Measurements from ENCODE around the gene SH2D1B.

The SH2D1B gene

GRCh38 chr1:162387226-162388082, 24.5 kb downstream of the SH2D1B start:
- no peak overlapping the region for H2AFZ ChIP-seq (ENCODE audit: low read length)
- H3K23ac ChIP-seq (ENCODE audit: low read depth, low read length, poor library complexity): no peak overlapping the region
- H4K8ac ChIP-seq (ENCODE audit: low read depth, low read length): no peak overlapping the region
- no peak overlapping the region for H2BK5ac ChIP-seq (ENCODE audit: low read length)
- H2BK120ac ChIP-seq (ENCODE audit: low read depth, low read length): no peak overlapping the region
- H4K91ac ChIP-seq (ENCODE audit: low read depth, low read length, poor library complexity): no peak overlapping the region
- H3K27me3 ChIP-seq (ENCODE audit: control insufficient read depth in 3 of 3, insufficient read depth in 3 of 3, low read depth in 1 of 3, low read length in 3 of 3): no peaks in the 10 kb centered on the region
- no peak overlapping the region for H2BK15ac ChIP-seq (ENCODE audit: low read length)
- H3K4me2 ChIP-seq (ENCODE audit: insufficient read depth, low read length, poor library complexity, severe bottlenecking): no peak overlapping the region
- no peak overlapping the region for H2BK12ac ChIP-seq (ENCODE audit: low read length)
- peaks cover 0 to 33% of the 10 kb centered on the region in 2 donors for H3K36me3 ChIP-seq (replicated peaks in 1 of 2; ENCODE audit: control insufficient read depth in 2 of 2, insufficient read depth in 2 of 2, low read length in 2 of 2)
- no peaks in the 10 kb centered on the region for H3K9me3 ChIP-seq (replicated peaks in 1 of 2; ENCODE audit: control insufficient read depth in 2 of 2, insufficient read depth in 1 of 2, low read depth in 1 of 2, low read length in 2 of 2)
- no peaks in the 10 kb centered on the region for H3K79me1 ChIP-seq (ENCODE audit: low read depth, low read length)
- no peak overlapping the region for H2AK5ac ChIP-seq (ENCODE audit: low read depth, low read length)
- H3K14ac ChIP-seq (ENCODE audit: low read length): no peak overlapping the region
- H3K4ac ChIP-seq (ENCODE audit: low read length): no peak overlapping the region
- peaks cover 38 to 49% of the 10 kb centered on the region in 2 donors for H3K4me1 ChIP-seq (ENCODE audit: control insufficient read depth in 2 of 2, insufficient read depth in 1 of 2, low read depth in 1 of 2, low read length in 2 of 2)
- no peak for DNase-seq (ENCODE audit: low spot score)
- WGBS, 2 donors (ENCODE audit: extremely low coverage in 2 of 2, insufficient read length in 2 of 2, insufficient replicate concordance in 1 of 2): no CpG with 5 or more reads among the region's 20 CpGs
- no peak overlapping the region for H3K4me3 ChIP-seq (ENCODE audit: low read length in 2 of 2)
- H3K9ac ChIP-seq (ENCODE audit: low read depth, low read length, poor library complexity): no peak overlapping the region
- H3K27ac ChIP-seq (replicated peaks; ENCODE audit: low read length): peak overlapping the region; percentile 1
- H3K18ac ChIP-seq (ENCODE audit: low read length): peak overlapping the region; percentile 9

DNA sequence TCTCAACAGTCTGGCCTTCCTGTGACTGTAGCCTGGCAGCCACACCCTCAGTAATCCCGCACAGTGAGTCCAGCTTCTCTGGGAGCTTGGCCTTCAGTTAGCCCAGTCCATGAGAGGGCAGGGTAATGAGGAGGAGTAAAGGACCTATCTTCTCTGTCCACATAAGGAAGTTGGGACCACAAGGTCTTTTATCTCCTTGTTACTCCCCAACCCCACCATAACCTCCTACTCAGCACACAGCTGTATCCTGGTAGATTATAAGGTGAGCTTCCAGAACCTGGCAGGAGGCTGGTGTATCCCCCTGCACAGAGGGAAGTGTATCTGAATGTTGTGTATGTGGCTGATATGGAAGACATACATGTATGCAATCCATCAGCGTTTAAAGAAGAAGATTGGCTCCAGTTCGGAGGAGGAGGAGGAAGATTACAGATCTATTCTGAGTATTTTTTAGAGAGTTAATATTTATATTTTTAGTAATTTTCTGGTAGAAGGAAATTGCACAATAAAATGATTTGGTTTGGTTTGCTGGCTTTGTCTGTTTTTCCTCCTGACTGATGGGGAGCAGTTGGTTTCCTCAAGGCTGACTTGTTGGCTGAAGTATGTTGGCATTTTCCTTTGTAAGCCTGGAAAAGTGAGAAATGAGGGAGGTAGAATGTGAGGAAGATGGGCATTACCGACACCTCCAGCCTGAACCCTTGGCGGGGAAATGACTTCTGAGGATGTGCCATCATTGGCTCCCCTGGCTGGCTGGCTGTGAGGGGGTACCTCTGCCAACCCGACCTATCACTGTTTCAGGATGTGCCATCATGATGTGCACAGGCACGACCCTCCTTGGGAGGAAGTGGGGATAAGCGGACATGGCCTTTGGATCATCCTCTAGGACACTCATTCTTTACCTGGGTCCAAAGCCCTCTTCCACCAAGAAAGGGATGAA, 25.4 kb downstream of the SH2D1B start:
- Histone ChIP-seq H2AK5ac (ENCODE audit: low read depth, low read length) (peak overlapping the region; percentile 22), H3K27me3 (ENCODE audit: control insufficient read depth in 3 of 3, insufficient read depth in 3 of 3, low read depth in 1 of 3, low read length in 3 of 3) (no peaks in the 10 kb centered on the region), H2BK120ac (ENCODE audit: low read depth, low read length) (no peak overlapping the region), H2BK15ac (ENCODE audit: low read length) (no peak overlapping the region), H3K4me1 (ENCODE audit: control insufficient read depth in 2 of 2, insufficient read depth in 1 of 2, low read depth in 1 of 2, low read length in 2 of 2) (peaks cover 36 to 46% of the 10 kb centered on the region in 2 donors), H3K79me1 (ENCODE audit: low read depth, low read length) (no peaks in the 10 kb centered on the region), H3K27ac (replicated peaks; ENCODE audit: low read length) (no peak overlapping the region), H2BK5ac (ENCODE audit: low read length) (peak overlapping the region; percentile 17), H3K18ac (ENCODE audit: low read length) (peak overlapping the region; percentile 39), H4K91ac (ENCODE audit: low read depth, low read length, poor library complexity) (no peak overlapping the region), H3K14ac (ENCODE audit: low read length) (peak overlapping the region; percentile 25), H3K23ac (ENCODE audit: low read depth, low read length, poor library complexity) (no peak overlapping the region), H3K9ac (ENCODE audit: low read depth, low read length, poor library complexity) (no peak overlapping the region), H2AFZ (ENCODE audit: low read length) (no peak overlapping the region), H3K36me3 (replicated peaks in 1 of 2; ENCODE audit: control insufficient read depth in 2 of 2, insufficient read depth in 2 of 2, low read length in 2 of 2) (peaks cover 3 to 39% of the 10 kb centered on the region in 2 donors), H3K9me3 (replicated peaks in 1 of 2; ENCODE audit: control insufficient read depth in 2 of 2, insufficient read depth in 1 of 2, low read depth in 1 of 2, low read length in 2 of 2) (no peaks in the 10 kb centered on the region), H3K4me2 (ENCODE audit: insufficient read depth, low read length, poor library complexity, severe bottlenecking) (no peak overlapping the region), H2BK12ac (ENCODE audit: low read length) (no peak overlapping the region), H4K8ac (ENCODE audit: low read depth, low read length) (no peak overlapping the region), H3K4ac (ENCODE audit: low read length) (no peak overlapping the region), H3K4me3 (ENCODE audit: low read length in 2 of 2) (no peak overlapping the region)
- WGBS, 2 donors (ENCODE audit: extremely low coverage in 2 of 2, insufficient read length in 2 of 2, insufficient replicate concordance in 1 of 2): no CpG with 5 or more reads among the region's 8 CpGs
- no peak for DNase-seq (ENCODE audit: low spot score)

GRCh38 chr1:162385702-162386101, 26.2 kb downstream of the SH2D1B start:
- Histone ChIP-seq H2BK120ac (ENCODE audit: low read depth, low read length) (no peak overlapping the region), H3K23ac (ENCODE audit: low read depth, low read length, poor library complexity) (no peak overlapping the region), H2AK5ac (ENCODE audit: low read depth, low read length) (peak overlapping the region; percentile 40), H3K4me2 (ENCODE audit: insufficient read depth, low read length, poor library complexity, severe bottlenecking) (no peak overlapping the region), H4K8ac (ENCODE audit: low read depth, low read length) (no peak overlapping the region), H3K36me3 (replicated peaks in 1 of 2; ENCODE audit: control insufficient read depth in 2 of 2, insufficient read depth in 2 of 2, low read length in 2 of 2) (peaks cover 3 to 39% of the 10 kb centered on the region in 2 donors), H2AFZ (ENCODE audit: low read length) (no peak overlapping the region), H3K4me1 (ENCODE audit: control insufficient read depth in 2 of 2, insufficient read depth in 1 of 2, low read depth in 1 of 2, low read length in 2 of 2) (peaks cover 36 to 46% of the 10 kb centered on the region in 2 donors), H2BK12ac (ENCODE audit: low read length) (no peak overlapping the region), H3K79me1 (ENCODE audit: low read depth, low read length) (no peaks in the 10 kb centered on the region), H3K27me3 (ENCODE audit: control insufficient read depth in 3 of 3, insufficient read depth in 3 of 3, low read depth in 1 of 3, low read length in 3 of 3) (no peaks in the 10 kb centered on the region), H3K9me3 (replicated peaks in 1 of 2; ENCODE audit: control insufficient read depth in 2 of 2, insufficient read depth in 1 of 2, low read depth in 1 of 2, low read length in 2 of 2) (no peaks in the 10 kb centered on the region), H3K27ac (replicated peaks; ENCODE audit: low read length) (no peak overlapping the region), H3K4me3 (ENCODE audit: low read length in 2 of 2) (no peak overlapping the region), H2BK5ac (ENCODE audit: low read length) (peak overlapping the region; percentile 17), H3K18ac (ENCODE audit: low read length) (peak overlapping the region; percentile 62), H3K4ac (ENCODE audit: low read length) (no peak overlapping the region), H3K9ac (ENCODE audit: low read depth, low read length, poor library complexity) (no peak overlapping the region), H3K14ac (ENCODE audit: low read length) (peak overlapping the region; percentile 25), H4K91ac (ENCODE audit: low read depth, low read length, poor library complexity) (no peak overlapping the region), H2BK15ac (ENCODE audit: low read length) (no peak overlapping the region)
- DNase-seq (ENCODE audit: low spot score): no peak
- WGBS, 2 donors (ENCODE audit: extremely low coverage in 2 of 2, insufficient read length in 2 of 2, insufficient replicate concordance in 1 of 2): no CpG with 5 or more reads among the region's 3 CpGs

- Histone ChIP-seq H2BK120ac (ENCODE audit: low read depth, low read length) (peak overlapping the region; percentile 19), H3K27me3 (ENCODE audit: control insufficient read depth in 3 of 3, insufficient read depth in 3 of 3, low read depth in 1 of 3, low read length in 3 of 3) (no peaks in the 10 kb centered on the region), H3K14ac (ENCODE audit: low read length) (no peak overlapping the region), H3K79me1 (ENCODE audit: low read depth, low read length) (no peaks in the 10 kb centered on the region), H3K4ac (ENCODE audit: low read length) (peak overlapping the region; percentile 7), H2BK15ac (ENCODE audit: low read length) (no peak overlapping the region), H4K91ac (ENCODE audit: low read depth, low read length, poor library complexity) (no peak overlapping the region), H2AFZ (ENCODE audit: low read length) (no peak overlapping the region), H2AK5ac (ENCODE audit: low read depth, low read length) (peak overlapping the region; percentile 40), H3K9me3 (replicated peaks in 1 of 2; ENCODE audit: control insufficient read depth in 2 of 2, insufficient read depth in 1 of 2, low read depth in 1 of 2, low read length in 2 of 2) (no peaks in the 10 kb centered on the region), H3K4me1 (ENCODE audit: control insufficient read depth in 2 of 2, insufficient read depth in 1 of 2, low read depth in 1 of 2, low read length in 2 of 2) (peaks cover 36 to 46% of the 10 kb centered on the region in 2 donors), H2BK5ac (ENCODE audit: low read length) (no peak overlapping the region), H3K23ac (ENCODE audit: low read depth, low read length, poor library complexity) (no peak overlapping the region), H2BK12ac (ENCODE audit: low read length) (no peak overlapping the region), H3K27ac (replicated peaks; ENCODE audit: low read length) (no peak overlapping the region), H3K9ac (ENCODE audit: low read depth, low read length, poor library complexity) (no peak overlapping the region), H3K36me3 (replicated peaks in 1 of 2; ENCODE audit: control insufficient read depth in 2 of 2, insufficient read depth in 2 of 2, low read length in 2 of 2) (peaks cover 3 to 39% of the 10 kb centered on the region in 2 donors), H3K4me2 (ENCODE audit: insufficient read depth, low read length, poor library complexity, severe bottlenecking) (no peak overlapping the region), H3K4me3 (ENCODE audit: low read length in 2 of 2) (peak overlapping the region in 1 of 2 donors; percentile 44), H3K18ac (ENCODE audit: low read length) (peak overlapping the region; percentile 55), H4K8ac (ENCODE audit: low read depth, low read length) (no peak overlapping the region)
- no CpG with 5 or more reads among the region's 3 CpGs for WGBS, 2 donors (ENCODE audit: extremely low coverage in 2 of 2, insufficient read length in 2 of 2, insufficient replicate concordance in 1 of 2)
- no peak for DNase-seq (ENCODE audit: low spot score)
These were observed 26.7 kb downstream of the SH2D1B start for GRCh38 chr1:162385280-162385623.

Data from neuronal stem cell (in vitro differentiated cells).